Stomach (tissue), 9 donors: ENCODE data around the gene HBD. TPM values are rescaled to one million over a fixed set of nuclear protein-coding genes. Genes with fewer than 3 reads are reported as not detected.

Experiments used
- DNase-seq, 2 donors: peaks; one replicate each; pipeline versions ENCODE4 v3.0.0 to v3.0.0-alpha.2; 2013 to 2019
- H3K27ac ChIP-seq, 5 donors: fragments of 200-600 bp in 4 of 5; sonication (generic) in 4 of 5; one replicate each; pipeline ENCODE4 v1.5.1; 2013 to 2019; ENCODE audit warnings: mild to moderate bottlenecking in 1 of 5, moderate library complexity in 1 of 5
- H3K27me3 ChIP-seq, 3 donors: fragments of 200-600 bp; sonication (generic); one replicate each; pipeline ENCODE4 v1.5.1; 2017 to 2019; ENCODE audit warnings: mixed run types in 1 of 3
- H3K36me3 ChIP-seq, 4 donors: fragments of 200-600 bp; sonication (generic); 1 replicate in 3 of 4; 2 replicates in 1 of 4; pipeline ENCODE4 v1.5.1; 2016 to 2019
- H3K4me1 ChIP-seq, 4 donors: fragments of 200-600 bp; sonication (generic); one replicate each; pipeline ENCODE4 v1.5.1; 2016 to 2019
- H3K4me3 ChIP-seq, 4 donors: fragments of 200-600 bp; sonication (generic) in 3 of 4; one replicate each; pipeline ENCODE4 v1.5.1; 2016 to 2019; ENCODE audit warnings: mild to moderate bottlenecking in 1 of 4
- H3K9me3 ChIP-seq, 4 donors: fragments of 200-600 bp; sonication (generic); one replicate each; pipeline ENCODE4 v1.5.1; 2016 to 2019
- EP300 ChIP-seq: sonication (generic); formaldehyde crosslinking; IDR thresholded peaks from one replicate; pipeline ENCODE4 v1.6.1; 2017; ENCODE audit warnings: antibody characterized with exemption
- POLR2A ChIP-seq, 4 donors: fragments of 450-650 bp; IDR thresholded peaks; one replicate each; pipeline ENCODE4 v1.6.1; 2016; ENCODE audit warnings: antibody characterized with exemption in 4 of 4, control low read depth in 2 of 4, mild to moderate bottlenecking in 1 of 4, moderate library complexity in 1 of 4
- POLR2AphosphoS5 ChIP-seq, 3 donors: sonication (generic); formaldehyde crosslinking; IDR thresholded peaks; one replicate each; pipeline ENCODE4 v1.6.1; 2016; ENCODE audit warnings: antibody characterized with exemption in 3 of 3
- WGBS, 5 donors: extraction: QIAGEN DNeasy Blood & Tissue Kit in 3 of 5; methylation state at CpG; one replicate each; pipeline versions ENCODE4 v1.1.5 to v1.1.7; 2013 to 2018; 5-methylcytosine and 5-hydroxymethylcytosine counted together
- intact Hi-C: fragments of 100-400 bp; cut with DNase I; formaldehyde crosslinking; loops from one replicate; pipeline ENCODE4 v1.15.1; 2023; ENCODE audit warnings: low total_unique reads
- polyA plus RNA-seq, 3 donors: library from polyadenylated mRNA; stranded (reverse); fragments of 200-250 nt; gene quantifications; one replicate each; pipeline ENCODE4 v1.2.3, GENCODE V29; 2013
- total RNA-seq, 5 donors: library from RNA; depleted of rRNA; stranded (reverse); fragments of >200 nt; gene quantifications; one replicate each; pipeline versions ENCODE4 v1.1.0 to v1.2.3, GENCODE V29; 2014 to 2016
- TF ChIP-seq, protein P1 (sequence below), 7 experiments: fragments of 450-650 bp in 4 of 7; fragments of 200-600 bp in 3 of 7; sonication (generic) in 3 of 7; IDR thresholded peaks; one replicate each; pipeline ENCODE4 v1.5.1; 2016 to 2019; ENCODE audit warnings: antibody characterized with exemption in 7 of 7, control low read depth in 2 of 7, mild to moderate bottlenecking in 1 of 7
- donor health status: healthy with polysubstance abuse.
- donor health status: Bipolar disorder and iron deficiency.
- donor health status: healthy.

HBD gene
- total and polyA plus RNA-seq, 8 donors = 0.20 to 4.8 TPM; not detected in 6

DNA sequence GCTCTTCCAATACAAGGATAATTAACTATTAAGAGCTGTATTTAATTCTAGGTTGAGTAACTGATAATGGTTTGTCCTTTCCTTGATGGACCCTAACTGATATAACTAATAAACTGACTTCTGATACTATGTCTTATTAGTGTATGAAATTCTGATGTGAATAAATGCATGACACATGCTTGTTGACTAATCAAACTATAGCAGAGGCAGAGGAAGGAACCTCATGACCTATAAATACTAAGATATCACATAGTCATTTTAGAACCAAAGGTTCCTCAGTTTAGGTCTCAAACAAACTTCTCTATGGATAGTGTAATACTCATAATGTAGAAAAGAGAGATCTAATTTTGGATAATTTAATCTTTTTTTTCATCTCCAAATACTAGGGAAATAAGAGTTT lies 4.8 kb upstream of the HBD start:
- no peak for DNase-seq
- Histone ChIP-seq H3K4me1 (no peaks in the 10 kb centered on the region), H3K36me3 (no peaks in the 10 kb centered on the region), H3K4me3 (no peak overlapping the region), H3K27ac (no peak overlapping the region), H3K27me3 (no peaks in the 10 kb centered on the region), H3K9me3 (no peaks in the 10 kb centered on the region)
- intact Hi-C loops = no loop called here
- no peak for TF ChIP-seq POLR2AphosphoS5 (IDR thresholded peaks at IDR 0.05)
- no peak for TF ChIP-seq POLR2A (IDR thresholded peaks at IDR 0.05)
- TF ChIP-seq, protein P1, sequence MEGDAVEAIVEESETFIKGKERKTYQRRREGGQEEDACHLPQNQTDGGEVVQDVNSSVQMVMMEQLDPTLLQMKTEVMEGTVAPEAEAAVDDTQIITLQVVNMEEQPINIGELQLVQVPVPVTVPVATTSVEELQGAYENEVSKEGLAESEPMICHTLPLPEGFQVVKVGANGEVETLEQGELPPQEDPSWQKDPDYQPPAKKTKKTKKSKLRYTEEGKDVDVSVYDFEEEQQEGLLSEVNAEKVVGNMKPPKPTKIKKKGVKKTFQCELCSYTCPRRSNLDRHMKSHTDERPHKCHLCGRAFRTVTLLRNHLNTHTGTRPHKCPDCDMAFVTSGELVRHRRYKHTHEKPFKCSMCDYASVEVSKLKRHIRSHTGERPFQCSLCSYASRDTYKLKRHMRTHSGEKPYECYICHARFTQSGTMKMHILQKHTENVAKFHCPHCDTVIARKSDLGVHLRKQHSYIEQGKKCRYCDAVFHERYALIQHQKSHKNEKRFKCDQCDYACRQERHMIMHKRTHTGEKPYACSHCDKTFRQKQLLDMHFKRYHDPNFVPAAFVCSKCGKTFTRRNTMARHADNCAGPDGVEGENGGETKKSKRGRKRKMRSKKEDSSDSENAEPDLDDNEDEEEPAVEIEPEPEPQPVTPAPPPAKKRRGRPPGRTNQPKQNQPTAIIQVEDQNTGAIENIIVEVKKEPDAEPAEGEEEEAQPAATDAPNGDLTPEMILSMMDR (IDR thresholded peaks at IDR 0.05) = no peak
- no peak for TF ChIP-seq EP300

DNA sequence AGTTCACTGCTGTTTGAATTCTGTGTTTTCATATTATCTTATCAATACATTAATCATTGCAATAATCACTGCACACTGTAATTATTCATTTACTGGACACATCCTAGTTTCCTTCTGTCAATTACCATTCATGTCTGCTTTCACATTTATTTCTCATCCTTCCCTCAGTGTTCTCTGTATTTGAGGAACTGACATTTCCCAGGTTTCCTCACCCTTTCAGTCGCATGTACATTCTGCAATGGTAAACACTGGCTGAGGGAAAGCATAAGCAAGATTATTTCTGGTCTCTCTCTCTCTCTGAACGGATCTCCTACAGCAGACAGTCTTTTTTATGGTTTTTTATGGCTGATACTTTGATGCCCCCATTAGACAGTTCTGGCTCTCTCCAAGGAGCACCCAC lies 4.2 kb upstream of the HBD start:
- no peaks in the 10 kb centered on the region for H3K27me3 ChIP-seq
- WGBS, 5 donors = 29 to 46% (median 37%) methylated on average over 2 of the region's 2 CpGs
- H3K36me3 ChIP-seq = no peaks in the 10 kb centered on the region
- TF ChIP-seq EP300 (no peak), POLR2AphosphoS5 (IDR thresholded peaks at IDR 0.05) (no peak), POLR2A (IDR thresholded peaks at IDR 0.05) (no peak)
- TF ChIP-seq, protein P1 (IDR thresholded peaks at IDR 0.05) = no peak
- no peak overlapping the region for H3K4me3 ChIP-seq
- no peaks in the 10 kb centered on the region for H3K4me1 ChIP-seq
- DNase-seq = no peak
- no peaks in the 10 kb centered on the region for H3K9me3 ChIP-seq
- intact Hi-C loops = no loop called here
- H3K27ac ChIP-seq = no peak overlapping the region

DNA sequence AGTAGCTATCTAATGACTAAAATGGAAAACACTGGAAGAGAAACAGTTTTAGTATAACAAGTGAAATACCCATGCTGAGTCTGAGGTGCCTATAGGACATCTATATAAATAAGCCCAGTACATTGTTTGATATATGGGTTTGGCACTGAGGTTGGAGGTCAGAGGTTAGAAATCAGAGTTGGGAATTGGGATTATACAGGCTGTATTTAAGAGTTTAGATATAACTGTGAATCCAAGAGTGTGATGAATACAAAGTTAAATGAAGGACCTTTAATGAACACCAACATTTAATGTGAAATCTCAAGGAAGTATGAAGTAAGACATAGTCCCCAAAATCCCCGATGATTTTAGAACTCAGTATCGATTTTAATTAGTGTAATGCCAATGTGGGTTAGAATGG lies 3.1 kb upstream of the HBD start:
- H3K4me1 ChIP-seq = no peaks in the 10 kb centered on the region
- TF ChIP-seq POLR2A (IDR thresholded peaks at IDR 0.05) (no peak), EP300 (no peak), POLR2AphosphoS5 (IDR thresholded peaks at IDR 0.05) (no peak)
- TF ChIP-seq, protein P1 (IDR thresholded peaks at IDR 0.05) = no peak
- intact Hi-C loops = no loop called here
- no peaks in the 10 kb centered on the region for H3K27me3 ChIP-seq
- no peaks in the 10 kb centered on the region for H3K9me3 ChIP-seq
- no peak overlapping the region for H3K4me3 ChIP-seq
- DNase-seq = no peak
- no peaks in the 10 kb centered on the region for H3K36me3 ChIP-seq
- H3K27ac ChIP-seq = no peak overlapping the region
- 42 to 95% (median 77%) methylated on average over 2 of the region's 2 CpGs for WGBS, 5 donors

DNA sequence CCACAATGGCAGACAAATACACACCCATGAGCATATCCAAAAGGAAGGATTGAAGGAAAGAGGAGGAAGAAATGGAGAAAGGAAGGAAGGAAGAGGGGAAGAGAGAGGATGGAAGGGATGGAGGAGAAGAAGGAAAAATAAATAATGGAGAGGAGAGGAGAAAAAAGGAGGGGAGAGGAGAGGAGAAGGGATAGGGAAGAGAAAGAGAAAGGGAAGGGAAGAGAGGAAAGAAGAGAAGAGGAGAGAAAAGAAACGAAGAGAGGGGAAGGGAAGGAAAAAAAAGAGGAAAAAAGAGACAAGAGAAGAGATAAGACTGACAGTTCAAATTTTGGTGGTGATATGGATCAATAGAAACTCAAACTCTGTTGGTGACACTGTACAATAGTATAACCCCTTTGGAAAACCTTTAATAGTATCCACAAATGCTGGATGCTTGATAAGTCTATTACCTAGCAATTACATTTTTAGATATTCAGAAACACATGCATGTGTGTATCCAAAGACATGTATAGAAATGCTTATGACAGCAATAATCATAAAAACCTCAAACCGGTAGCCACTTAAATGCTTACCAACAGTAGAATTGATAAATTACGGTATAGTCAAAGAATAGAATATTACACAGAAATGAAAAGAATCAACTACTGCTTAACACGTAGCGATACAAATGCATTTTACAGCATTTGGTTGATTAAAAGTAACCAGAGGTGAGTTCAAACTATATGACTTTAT lies 1.2 kb upstream of the HBD start:
- H3K9me3 ChIP-seq = no peaks in the 10 kb centered on the region
- WGBS, 5 donors = 82 to 89% (median 88%) methylated on average over 5 of the region's 5 CpGs
- intact Hi-C loops = no loop called here

More for the DNA sequence above, 1.2 kb upstream of the HBD start:
- no peaks in the 10 kb centered on the region for H3K36me3 ChIP-seq
- H3K27me3 ChIP-seq = no peaks in the 10 kb centered on the region
- H3K4me1 ChIP-seq = no peaks in the 10 kb centered on the region
- DNase-seq = no peak
- TF ChIP-seq, protein P1 (IDR thresholded peaks at IDR 0.05) = no peak
- TF ChIP-seq POLR2AphosphoS5 (IDR thresholded peaks at IDR 0.05) = no peak
- no peak overlapping the region for H3K27ac ChIP-seq
- no peak overlapping the region for H3K4me3 ChIP-seq
